Esophagus muscularis mucosa (tissue), 4 donors: Measurements from ENCODE around the gene ZCCHC9. TPM values are rescaled to one million over a fixed set of nuclear protein-coding genes. Genes with fewer than 3 reads are reported as not detected.
"Not testable (repeated sequence)": the region's sequence is repeated elsewhere in the genome, so short reads cannot be mapped to it uniquely, and the experiment has no call there.

Experiments used
- DNase-seq: peaks from one replicate; pipeline ENCODE4 v3.0.0-alpha.2; 2017; ENCODE audit errors: extremely low spot score
- H3K27ac ChIP-seq, 4 donors: fragments of 200-600 bp; sonication (generic); replicated peaks in 1 of 4; 1 replicate in 3 of 4; 2 replicates in 1 of 4; pipeline ENCODE4 v1.5.1; 2016 to 2019; ENCODE audit warnings: mild to moderate bottlenecking in 1 of 4
- H3K27me3 ChIP-seq, 4 donors: fragments of 200-600 bp; sonication (generic); one replicate each; pipeline versions ENCODE4 v1.5.1 to v1.6.0; 2016 to 2019
- H3K36me3 ChIP-seq, 4 donors: fragments of 200-600 bp; sonication (generic); one replicate each; pipeline ENCODE4 v1.5.1; 2016 to 2019
- H3K4me1 ChIP-seq, 4 donors: fragments of 200-600 bp; sonication (generic); one replicate each; pipeline ENCODE4 v1.5.1; 2016 to 2019
- H3K4me3 ChIP-seq, 4 donors: fragments of 200-600 bp; sonication (generic); 1 replicate in 2 of 4; 2 replicates in 2 of 4; pipeline ENCODE4 v1.5.1; 2016 to 2019; ENCODE audit warnings: mild to moderate bottlenecking in 4 of 4, moderate library complexity in 1 of 4
- H3K9me3 ChIP-seq, 4 donors: fragments of 200-600 bp; sonication (generic); 1 replicate in 3 of 4; 2 replicates in 1 of 4; pipeline ENCODE4 v1.5.1; 2016 to 2019
- CTCF ChIP-seq, 3 experiments: fragments of 200-600 bp in 2 of 3; fragments of 450-650 bp in 1 of 3; sonication (generic) in 2 of 3; IDR thresholded peaks; one replicate each; pipeline ENCODE4 v1.5.1; 2017 to 2019; ENCODE audit warnings: antibody characterized with exemption in 3 of 3, mild to moderate bottlenecking in 2 of 3, moderate library complexity in 1 of 3
- EP300 ChIP-seq: sonication (generic); formaldehyde crosslinking; IDR thresholded peaks from one replicate; pipeline ENCODE4 v1.6.1; 2017; ENCODE audit warnings: antibody characterized with exemption
- POLR2A ChIP-seq: fragments of 450-650 bp; IDR thresholded peaks from one replicate; pipeline ENCODE4 v1.6.1; 2017; ENCODE audit warnings: antibody characterized with exemption, moderate library complexity, mild to moderate bottlenecking, low read depth
- POLR2AphosphoS5 ChIP-seq, 2 donors: sonication (generic); formaldehyde crosslinking; IDR thresholded peaks; one replicate each; pipeline ENCODE4 v1.6.1; 2017; ENCODE audit warnings: antibody characterized with exemption in 2 of 2
- WGBS: methylation state at CpG from one replicate; pipeline ENCODE4 v1.1.5; 2018; 5-methylcytosine and 5-hydroxymethylcytosine counted together
- intact Hi-C: fragments of 100-400 bp; cut with DNase I; formaldehyde crosslinking; loops from one replicate; pipeline ENCODE4 v1.15.1; 2023
- total RNA-seq, 4 donors: library from RNA; depleted of rRNA; stranded (reverse); fragments of >200 nt; gene quantifications; one replicate each; pipeline versions ENCODE4 v1.1.0 to v1.2.1, GENCODE V29; 2016

Gene ZCCHC9
- total RNA-seq, 4 donors from 2014 or later = 18.7 to 38.6 (median 22.8) TPM

- TF ChIP-seq POLR2AphosphoS5 (IDR thresholded peaks at IDR 0.05) (no peak), POLR2A (no peak), CTCF (IDR thresholded peaks at IDR 0.05) (no peak), EP300 (no peak)
- intact Hi-C loops = no loop called here
- Histone ChIP-seq H3K4me3 (no peak overlapping the region), H3K9me3 (peaks cover 0 to 8% (median 2%) of the 10 kb centered on the region in 4 donors), H3K36me3 (peaks cover 0 to 68% (median 6%) of the 10 kb centered on the region in 4 donors), H3K27me3 (no peaks in the 10 kb centered on the region), H3K4me1 (no peaks in the 10 kb centered on the region), H3K27ac (no peak overlapping the region)
- WGBS = 95% methylated on average over 8 of the region's 8 CpGs
- DNase-seq = no peak
Measured at GRCh38 chr5:81269751-81270393, 31.5 kb upstream of the ZCCHC9 start.

GRCh38 chr5:81270394-81271027 lies 30.9 kb upstream of the ZCCHC9 start:
- H3K4me1 ChIP-seq, DNase-seq, intact Hi-C loops, H3K27me3 ChIP-seq, H3K4me3 ChIP-seq, H3K27ac ChIP-seq: not testable (repeated sequence)
- Histone ChIP-seq H3K9me3 (peaks cover 0 to 12% (median 4%) of the 10 kb centered on the region in 4 donors), H3K36me3 (peaks cover 0 to 61% (median 6%) of the 10 kb centered on the region in 4 donors)
- WGBS = 100% methylated on average over 2 of the region's 2 CpGs

- Histone ChIP-seq H3K4me3 (no peak overlapping the region), H3K9me3 (no peaks in the 10 kb centered on the region), H3K4me1 (no peaks in the 10 kb centered on the region), H3K36me3 (no peaks in the 10 kb centered on the region), H3K27ac (no peak overlapping the region), H3K27me3 (no peaks in the 10 kb centered on the region)
- DNase-seq = no peak
- TF ChIP-seq POLR2AphosphoS5 (IDR thresholded peaks at IDR 0.05) (no peak), POLR2A (no peak), EP300 (no peak), CTCF (IDR thresholded peaks at IDR 0.05) (no peak)
- 94% methylated on average over 1 of the region's 1 CpG for WGBS
- intact Hi-C loops = no loop called here
Measured at GRCh38 chr5:81283976-81284375, 17.4 kb upstream of the ZCCHC9 start.

GRCh38 chr5:81286059-81286617 lies 15.2 kb upstream of the ZCCHC9 start:
- DNase-seq = no peak
- Histone ChIP-seq H3K27me3 (no peaks in the 10 kb centered on the region), H3K4me1 (no peaks in the 10 kb centered on the region), H3K27ac (no peak overlapping the region), H3K9me3 (no peaks in the 10 kb centered on the region), H3K36me3 (no peaks in the 10 kb centered on the region), H3K4me3 (no peak overlapping the region)
- intact Hi-C loops = no loop called here
- TF ChIP-seq POLR2A (no peak), EP300 (no peak), POLR2AphosphoS5 (IDR thresholded peaks at IDR 0.05) (no peak), CTCF (IDR thresholded peaks at IDR 0.05) (no peak)
- WGBS = 83% methylated on average over 3 of the region's 3 CpGs

GRCh38 chr5:81288021-81288433 lies 13.4 kb upstream of the ZCCHC9 start:
- no peak for DNase-seq
- 92% methylated on average over 4 of the region's 4 CpGs for WGBS

More at GRCh38 chr5:81288021-81288433, 13.4 kb upstream of the ZCCHC9 start:
- no peak overlapping the region for H3K4me3 ChIP-seq
- intact Hi-C loops = no loop called here
- H3K27ac ChIP-seq = no peak overlapping the region
- no peaks in the 10 kb centered on the region for H3K27me3 ChIP-seq
- TF ChIP-seq POLR2AphosphoS5 (IDR thresholded peaks at IDR 0.05) (no peak), CTCF (IDR thresholded peaks at IDR 0.05) (no peak), EP300 (no peak), POLR2A (no peak)
- H3K4me1 ChIP-seq = no peaks in the 10 kb centered on the region
- peaks cover 0 to 5% (median 0%) of the 10 kb centered on the region in 4 donors for H3K9me3 ChIP-seq
- peaks cover 0 to 4% (median 0%) of the 10 kb centered on the region in 4 donors for H3K36me3 ChIP-seq
